Measurements from ENCODE around the gene ACAD10.

Gene ACAD10

GRCh38 chr12:111748867-111749266, 63.0 kb downstream of the ACAD10 start:
- Histone ChIP-seq H3K79me2 (ENCODE audit: control insufficient read depth, low read length) (no peaks in the 10 kb centered on the region), H3K4me1 (ENCODE audit: control insufficient read depth, low read length) (peaks cover 13% of the 10 kb centered on the region), H3K9me2 (replicated peaks; ENCODE audit: control insufficient read depth, low read length) (no peaks in the 10 kb centered on the region), H3K9me3 (ENCODE audit: control insufficient read depth, insufficient read depth, low read length) (no peaks in the 10 kb centered on the region), H3K4me2 (ENCODE audit: low read length) (no peak overlapping the region), H3K27ac (ENCODE audit: low read depth, low read length) (no peak overlapping the region), H3K4me3 (ENCODE audit: low read length) (no peak overlapping the region), H3F3A (ENCODE audit: control insufficient read depth, insufficient read depth) (no peaks in the 10 kb centered on the region), H3K27me3 (ENCODE audit: control insufficient read depth, low read length) (no peaks in the 10 kb centered on the region), H4K20me1 (ENCODE audit: control insufficient read depth, insufficient read depth, low read depth, low read length) (no peaks in the 10 kb centered on the region), H3K36me3 (ENCODE audit: control insufficient read depth, low read length) (peaks cover 34% of the 10 kb centered on the region)
- TF ChIP-seq, protein P1, sequence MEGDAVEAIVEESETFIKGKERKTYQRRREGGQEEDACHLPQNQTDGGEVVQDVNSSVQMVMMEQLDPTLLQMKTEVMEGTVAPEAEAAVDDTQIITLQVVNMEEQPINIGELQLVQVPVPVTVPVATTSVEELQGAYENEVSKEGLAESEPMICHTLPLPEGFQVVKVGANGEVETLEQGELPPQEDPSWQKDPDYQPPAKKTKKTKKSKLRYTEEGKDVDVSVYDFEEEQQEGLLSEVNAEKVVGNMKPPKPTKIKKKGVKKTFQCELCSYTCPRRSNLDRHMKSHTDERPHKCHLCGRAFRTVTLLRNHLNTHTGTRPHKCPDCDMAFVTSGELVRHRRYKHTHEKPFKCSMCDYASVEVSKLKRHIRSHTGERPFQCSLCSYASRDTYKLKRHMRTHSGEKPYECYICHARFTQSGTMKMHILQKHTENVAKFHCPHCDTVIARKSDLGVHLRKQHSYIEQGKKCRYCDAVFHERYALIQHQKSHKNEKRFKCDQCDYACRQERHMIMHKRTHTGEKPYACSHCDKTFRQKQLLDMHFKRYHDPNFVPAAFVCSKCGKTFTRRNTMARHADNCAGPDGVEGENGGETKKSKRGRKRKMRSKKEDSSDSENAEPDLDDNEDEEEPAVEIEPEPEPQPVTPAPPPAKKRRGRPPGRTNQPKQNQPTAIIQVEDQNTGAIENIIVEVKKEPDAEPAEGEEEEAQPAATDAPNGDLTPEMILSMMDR (IDR thresholded peaks at IDR 0.05; ENCODE audit: low read depth, low read length, poor library complexity, severe bottlenecking): no peak
- no peak for TF ChIP-seq EZH2phosphoT487 (IDR thresholded peaks at IDR 0.05; ENCODE audit: borderline replicate concordance, low read length)

DNA sequence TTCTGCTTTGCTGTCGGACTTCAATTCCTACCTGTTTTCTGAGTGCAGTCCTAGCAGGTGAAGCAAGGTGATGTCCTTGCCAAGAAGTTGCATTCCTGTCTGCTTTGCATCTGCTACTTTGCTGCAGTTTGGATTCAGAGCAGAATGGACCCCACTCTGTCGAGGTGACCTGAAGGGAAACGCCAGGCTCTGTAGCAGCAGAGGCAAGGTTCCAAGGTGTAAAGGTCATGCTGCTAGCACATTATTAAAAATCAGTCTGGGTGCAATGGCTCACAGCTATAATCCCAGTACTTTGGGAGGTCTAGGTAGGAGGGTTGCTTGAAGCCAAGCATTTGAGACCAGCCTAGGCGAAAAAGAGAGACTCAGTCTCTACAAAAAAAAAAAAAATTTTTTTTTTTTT, 63.5 kb downstream of the ACAD10 start:
- Histone ChIP-seq H3K4me3 (ENCODE audit: low read length) (no peak overlapping the region), H3K79me2 (ENCODE audit: control insufficient read depth, low read length) (no peaks in the 10 kb centered on the region), H3K27me3 (ENCODE audit: control insufficient read depth, low read length) (no peaks in the 10 kb centered on the region), H3K9me2 (replicated peaks; ENCODE audit: control insufficient read depth, low read length) (no peaks in the 10 kb centered on the region), H3K4me1 (ENCODE audit: control insufficient read depth, low read length) (peaks cover 14% of the 10 kb centered on the region), H3K9me3 (ENCODE audit: control insufficient read depth, insufficient read depth, low read length) (no peaks in the 10 kb centered on the region), H3F3A (ENCODE audit: control insufficient read depth, insufficient read depth) (no peaks in the 10 kb centered on the region), H3K36me3 (ENCODE audit: control insufficient read depth, low read length) (peaks cover 34% of the 10 kb centered on the region), H3K4me2 (ENCODE audit: low read length) (no peak overlapping the region), H4K20me1 (ENCODE audit: control insufficient read depth, insufficient read depth, low read depth, low read length) (no peaks in the 10 kb centered on the region), H3K27ac (ENCODE audit: low read depth, low read length) (no peak overlapping the region)
- TF ChIP-seq, protein P1 (IDR thresholded peaks at IDR 0.05; ENCODE audit: low read depth, low read length, poor library complexity, severe bottlenecking): no peak
- TF ChIP-seq EZH2phosphoT487 (IDR thresholded peaks at IDR 0.05; ENCODE audit: borderline replicate concordance, low read length): no peak

DNA sequence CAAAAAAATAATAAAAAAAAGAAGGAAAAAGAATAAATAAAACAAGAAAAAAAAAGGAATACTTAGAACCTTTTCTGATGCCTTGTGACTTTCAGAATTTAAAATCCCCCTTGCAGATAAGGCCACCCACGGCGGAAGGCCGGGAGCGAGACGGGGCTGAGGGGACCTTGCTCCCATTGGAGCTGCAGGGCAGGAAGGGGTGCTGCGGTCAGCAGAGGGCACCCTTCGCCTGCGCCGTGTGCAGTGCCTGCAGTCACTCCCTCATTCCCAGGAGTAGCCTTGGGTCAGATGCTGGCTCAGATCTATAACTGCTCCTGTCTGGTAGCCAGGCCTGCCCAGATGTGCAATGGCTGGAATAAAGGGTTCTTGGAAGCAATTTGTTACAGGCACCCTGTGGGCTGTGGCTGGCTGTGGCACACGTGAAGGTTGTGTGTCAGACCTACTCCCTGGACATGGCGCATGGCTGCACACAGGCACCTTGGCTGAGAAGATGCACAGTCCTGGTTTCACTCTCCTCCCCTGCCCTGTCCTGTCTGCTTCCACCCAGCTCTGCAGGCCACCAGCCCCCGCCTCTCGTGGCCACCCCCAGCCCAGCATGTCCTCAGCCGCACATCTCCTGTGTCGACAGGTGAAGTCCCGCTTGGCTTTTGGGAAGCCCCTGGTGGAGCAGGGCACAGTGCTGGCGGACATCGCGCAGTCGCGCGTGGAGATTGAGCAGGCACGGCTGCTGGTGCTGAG, 67.5 kb downstream of the ACAD10 start:
- Histone ChIP-seq H3K27ac (ENCODE audit: low read depth, low read length) (no peak overlapping the region), H3K4me2 (ENCODE audit: low read length) (no peak overlapping the region), H3K9me2 (replicated peaks; ENCODE audit: control insufficient read depth, low read length) (no peaks in the 10 kb centered on the region), H3K36me3 (ENCODE audit: control insufficient read depth, low read length) (peaks cover 20% of the 10 kb centered on the region), H3K27me3 (ENCODE audit: control insufficient read depth, low read length) (no peaks in the 10 kb centered on the region), H4K20me1 (ENCODE audit: control insufficient read depth, insufficient read depth, low read depth, low read length) (no peaks in the 10 kb centered on the region), H3K79me2 (ENCODE audit: control insufficient read depth, low read length) (no peaks in the 10 kb centered on the region), H3F3A (ENCODE audit: control insufficient read depth, insufficient read depth) (no peaks in the 10 kb centered on the region), H3K9me3 (ENCODE audit: control insufficient read depth, insufficient read depth, low read length) (no peaks in the 10 kb centered on the region), H3K4me3 (ENCODE audit: low read length) (no peak overlapping the region), H3K4me1 (ENCODE audit: control insufficient read depth, low read length) (peaks cover 26% of the 10 kb centered on the region)
- TF ChIP-seq EZH2phosphoT487 (IDR thresholded peaks at IDR 0.05; ENCODE audit: borderline replicate concordance, low read length): no peak
- TF ChIP-seq, protein P1 (IDR thresholded peaks at IDR 0.05; ENCODE audit: low read depth, low read length, poor library complexity, severe bottlenecking): peak; percentile 72

Data from DOHH2 (cell line).